ENCODE data around the gene ETV7. TPM values are rescaled to one million over a fixed set of nuclear protein-coding genes. Genes with fewer than 3 reads are reported as not detected.

The ETV7 gene
- total RNA-seq, 2 experiments from 2014 or later, result 0.51 to 0.86 TPM

DNA sequence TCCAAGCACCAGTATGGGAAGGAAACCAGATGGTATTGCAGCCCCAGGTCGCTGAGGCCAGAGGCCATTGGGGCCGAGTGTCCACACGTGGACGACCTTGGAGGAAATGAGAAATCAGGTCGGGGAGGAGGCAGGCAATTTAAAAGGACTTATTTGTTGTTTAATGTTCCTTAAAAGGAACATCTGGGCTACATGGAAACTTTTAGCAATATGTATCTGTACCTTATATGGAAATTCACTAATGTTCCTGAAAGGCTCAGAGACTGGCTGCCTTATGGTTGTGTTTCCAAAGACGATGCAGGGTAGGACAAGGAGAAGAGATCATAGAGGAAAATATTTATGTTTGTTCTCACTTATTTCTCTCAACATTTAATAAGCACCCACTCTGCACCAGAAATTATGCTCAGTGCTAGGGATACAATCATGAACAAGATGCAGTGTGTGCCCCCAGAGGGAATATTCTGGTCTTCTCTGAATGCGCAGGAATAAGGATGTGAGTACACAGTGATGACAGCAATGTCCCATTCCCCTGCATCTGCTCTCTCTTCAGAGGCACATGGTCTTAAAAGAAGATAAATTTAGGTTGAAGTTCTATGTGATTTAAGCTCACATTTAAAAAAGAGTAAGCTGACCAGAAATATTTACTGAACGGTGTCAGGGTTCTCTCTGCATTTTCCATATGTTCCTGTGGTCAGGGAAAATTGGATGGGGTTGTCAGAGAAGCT, 54.1 kb downstream of the ETV7 start:
- ChIA-PET POLR2A (no interaction called here), CTCF (interaction anchor here (1.1 to 2.2 kb wide), 3 partner anchors 8 to 30 kb away, joined by 4 to 16 read pairs (median 10); no protein-coding TSS in a partner anchor)
- Mint-ChIP-seq H3K27me3 (peaks cover 18% of the 10 kb centered on the region), H3K4me3 (no peak overlapping the region), H3K9me3 (no peaks in the 10 kb centered on the region), H3K27ac (no peak overlapping the region), H3K36me3 (ENCODE audit: low read depth) (no peaks in the 10 kb centered on the region), H3K4me1 (ENCODE audit: low read depth) (peaks cover 10% of the 10 kb centered on the region)
- TF ChIP-seq, protein P1, sequence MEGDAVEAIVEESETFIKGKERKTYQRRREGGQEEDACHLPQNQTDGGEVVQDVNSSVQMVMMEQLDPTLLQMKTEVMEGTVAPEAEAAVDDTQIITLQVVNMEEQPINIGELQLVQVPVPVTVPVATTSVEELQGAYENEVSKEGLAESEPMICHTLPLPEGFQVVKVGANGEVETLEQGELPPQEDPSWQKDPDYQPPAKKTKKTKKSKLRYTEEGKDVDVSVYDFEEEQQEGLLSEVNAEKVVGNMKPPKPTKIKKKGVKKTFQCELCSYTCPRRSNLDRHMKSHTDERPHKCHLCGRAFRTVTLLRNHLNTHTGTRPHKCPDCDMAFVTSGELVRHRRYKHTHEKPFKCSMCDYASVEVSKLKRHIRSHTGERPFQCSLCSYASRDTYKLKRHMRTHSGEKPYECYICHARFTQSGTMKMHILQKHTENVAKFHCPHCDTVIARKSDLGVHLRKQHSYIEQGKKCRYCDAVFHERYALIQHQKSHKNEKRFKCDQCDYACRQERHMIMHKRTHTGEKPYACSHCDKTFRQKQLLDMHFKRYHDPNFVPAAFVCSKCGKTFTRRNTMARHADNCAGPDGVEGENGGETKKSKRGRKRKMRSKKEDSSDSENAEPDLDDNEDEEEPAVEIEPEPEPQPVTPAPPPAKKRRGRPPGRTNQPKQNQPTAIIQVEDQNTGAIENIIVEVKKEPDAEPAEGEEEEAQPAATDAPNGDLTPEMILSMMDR (IDR thresholded peaks at IDR 0.05), result no peak
- intact Hi-C loops (cut with micrococcal nuclease), result no loop called here
- DNase-seq, result no peak
- no peak for ATAC-seq

DNA sequence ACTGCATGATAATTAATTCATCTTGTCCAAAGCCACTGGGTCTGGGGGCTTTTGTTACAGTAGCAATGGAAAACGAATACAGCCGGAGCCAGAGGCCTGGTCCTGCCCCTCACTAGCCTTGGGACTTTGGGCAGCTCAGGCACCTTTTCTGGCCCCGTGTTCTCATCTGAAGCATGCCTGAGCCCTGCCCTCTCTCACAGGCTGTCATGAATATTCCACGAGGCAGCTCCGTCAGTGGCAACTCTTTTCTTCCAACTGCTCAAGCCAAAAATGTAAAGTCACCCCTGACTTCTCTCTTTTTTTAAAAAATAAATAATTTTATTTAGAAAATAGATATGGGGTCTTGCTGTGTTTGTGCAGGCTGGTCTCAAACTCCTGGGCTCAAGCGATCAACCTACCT, 56.1 kb downstream of the ETV7 start:
- no peak for DNase-seq
- intact Hi-C loops (cut with micrococcal nuclease), result no loop called here
- ChIA-PET CTCF (interaction anchor here (3.9 kb wide), 1 partner anchor 10 kb away, joined by 21 read pairs; no protein-coding TSS in a partner anchor), POLR2A (no interaction called here)
- peaks cover 18% of the 10 kb centered on the region for H3K27me3 Mint-ChIP-seq
- no peak overlapping the region for H3K27ac Mint-ChIP-seq
- no peak for ATAC-seq
- H3K4me1 Mint-ChIP-seq (ENCODE audit: low read depth), result peaks cover under 1% of the 10 kb centered on the region
- no peak overlapping the region for H3K4me3 Mint-ChIP-seq
- no peaks in the 10 kb centered on the region for H3K9me3 Mint-ChIP-seq
- TF ChIP-seq, protein P1 (IDR thresholded peaks at IDR 0.05), result no peak
- H3K36me3 Mint-ChIP-seq (ENCODE audit: low read depth), result no peaks in the 10 kb centered on the region

DNA sequence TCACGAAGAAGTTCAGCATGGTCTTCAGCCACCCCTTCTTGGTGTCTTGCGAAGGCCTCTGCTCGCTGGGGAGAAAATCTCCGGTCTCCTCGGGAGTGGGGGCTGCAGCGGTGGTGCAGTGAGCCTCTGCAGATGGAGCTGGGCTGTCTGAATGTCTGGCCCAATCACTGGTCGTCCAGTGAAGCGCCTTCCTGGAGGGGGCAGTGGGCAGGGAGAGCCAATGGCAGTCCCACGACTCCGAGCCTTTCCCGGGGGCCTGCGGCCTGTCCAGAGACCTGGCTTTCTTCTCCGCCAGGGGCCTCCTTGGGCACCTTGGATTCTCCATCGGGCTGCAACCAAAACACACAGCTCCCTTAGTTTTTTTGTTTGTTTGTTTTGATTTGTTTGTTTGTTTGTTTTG, 57.1 kb downstream of the ETV7 start:
- intact Hi-C loops (cut with micrococcal nuclease), result no loop called here
- no peaks in the 10 kb centered on the region for H3K9me3 Mint-ChIP-seq
- ATAC-seq, result no peak
- no peak for DNase-seq
- TF ChIP-seq, protein P1 (IDR thresholded peaks at IDR 0.05), result no peak
- ChIA-PET CTCF (interaction anchor here (3.9 kb wide), 1 partner anchor 11 kb away, joined by 21 read pairs; no protein-coding TSS in a partner anchor), POLR2A (no interaction called here)
- H3K4me3 Mint-ChIP-seq, result no peak overlapping the region
- peaks cover 17% of the 10 kb centered on the region for H3K27me3 Mint-ChIP-seq
- H3K27ac Mint-ChIP-seq, result no peak overlapping the region
- no peaks in the 10 kb centered on the region for H3K4me1 Mint-ChIP-seq (ENCODE audit: low read depth)
- H3K36me3 Mint-ChIP-seq (ENCODE audit: low read depth), result no peaks in the 10 kb centered on the region

DNA sequence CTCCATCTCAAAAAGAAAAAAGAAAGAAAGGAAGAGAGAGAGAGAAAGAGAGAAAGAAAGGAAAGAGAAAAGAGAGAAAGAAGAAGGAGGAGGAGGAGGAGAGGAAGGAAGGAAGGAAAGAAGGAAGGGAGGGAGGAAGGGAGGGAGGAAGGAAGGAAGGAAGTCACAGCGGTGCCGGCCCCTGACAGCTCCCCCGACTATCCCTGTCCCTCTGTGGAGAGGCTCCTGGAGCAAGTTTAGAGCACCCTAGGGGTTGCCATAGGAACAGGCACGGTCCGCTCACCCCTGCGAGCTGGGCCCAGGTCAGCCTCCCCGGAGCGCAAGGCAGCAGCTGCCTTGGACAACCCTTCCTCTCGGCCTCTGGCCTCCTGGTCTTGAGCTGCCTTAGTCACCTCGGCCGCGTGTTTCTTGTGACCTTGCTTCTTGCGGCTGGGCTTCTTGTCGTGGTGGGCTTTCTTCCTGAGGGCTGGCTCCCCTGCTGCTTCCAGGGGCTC, 57.6 kb downstream of the ETV7 start:
- ATAC-seq, result no peak
- POLR2A ChIA-PET, result no interaction called here

More for the DNA sequence above, 57.6 kb downstream of the ETV7 start:
- Mint-ChIP-seq H3K4me3 (no peak overlapping the region), H3K9me3 (no peaks in the 10 kb centered on the region), H3K36me3 (ENCODE audit: low read depth) (no peaks in the 10 kb centered on the region), H3K27ac (no peak overlapping the region), H3K27me3 (peaks cover 13% of the 10 kb centered on the region), H3K4me1 (ENCODE audit: low read depth) (no peaks in the 10 kb centered on the region)
- CTCF ChIA-PET, result interaction anchor here (0.8 to 3.9 kb wide), 2 partner anchors 11 to 40 kb away, joined by 4 to 21 read pairs; no protein-coding TSS in a partner anchor
- intact Hi-C loops (cut with micrococcal nuclease), result no loop called here
- no peak for DNase-seq
- TF ChIP-seq, protein P1 (IDR thresholded peaks at IDR 0.05), result no peak

All from activated CD8-positive, alpha-beta T cell treated with anti-CD3 and anti-CD28 coated beads for 36 hours (primary cell).